GM11168 (cell line): ENCODE data around the gene EPHB3.

Experiments used
- in situ Hi-C: fragments of 300-500 bp; cut with MboI; formaldehyde crosslinking; loops from one replicate; pipeline ENCODE4 v1.12.0; 2022; ENCODE audit warnings: low sequenced_read_pairs; ENCODE audit not compliant: unreplicated experiment

EPHB3 gene

GRCh38 chr3:184562878-184563560 lies 1.4 kb downstream of the EPHB3 start:
- in situ Hi-C loops, result no loop called here

- in situ Hi-C loops, result no loop called here
Measured at GRCh38 chr3:184563561-184563925, 2.0 kb downstream of the EPHB3 start.

- in situ Hi-C loops, result no loop called here
Measured at GRCh38 chr3:184563941-184564684, 2.5 kb downstream of the EPHB3 start.

- in situ Hi-C loops, result no loop called here
Measured at GRCh38 chr3:184564685-184565385, 3.2 kb downstream of the EPHB3 start.

GRCh38 chr3:184565421-184566211 lies 4.0 kb downstream of the EPHB3 start:
- in situ Hi-C loops, result no loop called here

- in situ Hi-C loops, result no loop called here
Measured at GRCh38 chr3:184566441-184567414, 5.1 kb downstream of the EPHB3 start.

- in situ Hi-C loops, result no loop called here
Measured at GRCh38 chr3:184567946-184568559, 6.5 kb downstream of the EPHB3 start.

- in situ Hi-C loops, result no loop called here
Measured at GRCh38 chr3:184568560-184568923, 7.0 kb downstream of the EPHB3 start.

GRCh38 chr3:184568924-184569829 lies 7.6 kb downstream of the EPHB3 start:
- in situ Hi-C loops, result no loop called here

GRCh38 chr3:184570035-184570434 lies 8.4 kb downstream of the EPHB3 start:
- in situ Hi-C loops, result no loop called here

GRCh38 chr3:184570489-184570888 lies 8.9 kb downstream of the EPHB3 start:
- in situ Hi-C loops, result no loop called here

GRCh38 chr3:184571750-184572377 lies 10.3 kb downstream of the EPHB3 start:
- in situ Hi-C loops, result no loop called here

- in situ Hi-C loops, result no loop called here
Measured at GRCh38 chr3:184572633-184573270, 11.2 kb downstream of the EPHB3 start.

- in situ Hi-C loops, result no loop called here
Measured at GRCh38 chr3:184574515-184575417, 13.2 kb downstream of the EPHB3 start.

GRCh38 chr3:184575701-184576100 lies 14.1 kb downstream of the EPHB3 start:
- in situ Hi-C loops, result no loop called here
